Activated CD8-positive, alpha-beta T cell treated with anti-CD3 and anti-CD28 coated beads for 36 hours (primary cell): Measurements from ENCODE around the gene FBN1. TPM values are rescaled to one million over a fixed set of nuclear protein-coding genes. Genes with fewer than 3 reads are reported as not detected.

Experiments
- ATAC-seq: fragments of 200-7000 bp; cut with Tn5 transposase; one replicate; pipeline ENCODE4 v1.10.0; 2021; ENCODE audit warnings: mild to moderate bottlenecking, moderate library complexity
- CTCF ChIA-PET: fragments of 350-600 bp; sonication (Branson Sonifier 250); formaldehyde crosslinking; loops from one replicate; lab custom pipeline; 2021; ENCODE audit warnings: antibody characterized with exemption; lab: Charles Lee
- POLR2A ChIA-PET: fragments of 350-600 bp; sonication (Branson Sonifier 250); formaldehyde crosslinking; loops from one replicate; lab custom pipeline; 2021; ENCODE audit warnings: antibody characterized with exemption; lab: Charles Lee
- DNase-seq: peaks from one replicate; pipeline ENCODE4 v3.0.0-alpha.2; 2020
- H3K27ac Mint-ChIP-seq: one replicate; pipeline ENCODE4 v1.8.0; 2021; ENCODE audit warnings: mild to moderate bottlenecking, mixed read lengths
- H3K27me3 Mint-ChIP-seq: one replicate; pipeline ENCODE4 v1.8.0; 2021; ENCODE audit warnings: mixed read lengths
- H3K36me3 Mint-ChIP-seq: one replicate; pipeline ENCODE4 v1.8.0; 2021; ENCODE audit warnings: low read depth, mixed read lengths
- H3K4me1 Mint-ChIP-seq: one replicate; pipeline ENCODE4 v1.8.0; 2021; ENCODE audit warnings: low read depth, mixed read lengths
- H3K4me3 Mint-ChIP-seq: one replicate; pipeline ENCODE4 v1.8.0; 2021; ENCODE audit warnings: mild to moderate bottlenecking, moderate library complexity, mixed read lengths
- H3K9me3 Mint-ChIP-seq: one replicate; pipeline ENCODE4 v1.8.0; 2021; ENCODE audit warnings: mixed read lengths
- CTCF ChIP-seq: fragments of 200-600 bp; IDR thresholded peaks from one replicate; pipeline ENCODE4 v1.8.0; 2022; ENCODE audit warnings: antibody characterized with exemption, mild to moderate bottlenecking
- intact Hi-C: fragments of 100-400 bp; cut with micrococcal nuclease; formaldehyde crosslinking; loops from one replicate; pipeline ENCODE4 v1.10.0; 2022
- total RNA-seq, 2 experiments: library from RNA; stranded (reverse); gene quantifications; one replicate each; pipeline ENCODE4 v1.2.3, GENCODE V29; 2021

FBN1 gene
- total RNA-seq, 2 experiments from 2014 or later, result 0.38 to 0.49 TPM

- no peaks in the 10 kb centered on the region for H3K36me3 Mint-ChIP-seq
- H3K9me3 Mint-ChIP-seq, result no peaks in the 10 kb centered on the region
- no peak for ATAC-seq
- no peak overlapping the region for H3K27ac Mint-ChIP-seq
- no peak for DNase-seq
- peaks cover 1% of the 10 kb centered on the region for H3K27me3 Mint-ChIP-seq
- TF ChIP-seq CTCF, result no peak
- no peak overlapping the region for H3K4me3 Mint-ChIP-seq
- CTCF ChIA-PET, result no interaction called here
- H3K4me1 Mint-ChIP-seq, result no peaks in the 10 kb centered on the region
- POLR2A ChIA-PET, result no interaction called here
- intact Hi-C loops, result no loop called here
Measured at GRCh38 chr15:48577469-48577868, 68.0 kb downstream of the FBN1 start.

- Mint-ChIP-seq H3K9me3 (no peaks in the 10 kb centered on the region), H3K36me3 (no peaks in the 10 kb centered on the region), H3K27me3 (peaks cover 1% of the 10 kb centered on the region), H3K4me3 (no peak overlapping the region), H3K4me1 (no peaks in the 10 kb centered on the region), H3K27ac (no peak overlapping the region)
- ATAC-seq, result no peak
- CTCF ChIA-PET, result no interaction called here
- intact Hi-C loops, result no loop called here
- TF ChIP-seq CTCF, result no peak
- no peak for DNase-seq
- POLR2A ChIA-PET, result no interaction called here
Measured at GRCh38 chr15:48574187-48574586, 71.3 kb downstream of the FBN1 start.

- CTCF ChIA-PET, result no interaction called here
- no peak for TF ChIP-seq CTCF
- POLR2A ChIA-PET, result no interaction called here
- Mint-ChIP-seq H3K27me3 (peaks cover 1% of the 10 kb centered on the region), H3K27ac (no peak overlapping the region), H3K4me1 (no peaks in the 10 kb centered on the region), H3K36me3 (no peaks in the 10 kb centered on the region), H3K9me3 (no peaks in the 10 kb centered on the region), H3K4me3 (no peak overlapping the region)
- intact Hi-C loops, result no loop called here
- DNase-seq (no peak), ATAC-seq (no peak)
Measured at GRCh38 chr15:48573780-48574179, 71.7 kb downstream of the FBN1 start.

- CTCF ChIA-PET, result no interaction called here
- POLR2A ChIA-PET, result no interaction called here
- Mint-ChIP-seq H3K27ac (no peak overlapping the region), H3K36me3 (no peaks in the 10 kb centered on the region), H3K9me3 (no peaks in the 10 kb centered on the region), H3K4me3 (no peak overlapping the region), H3K27me3 (peaks cover 1% of the 10 kb centered on the region), H3K4me1 (no peaks in the 10 kb centered on the region)
- DNase-seq (no peak), ATAC-seq (no peak)
- TF ChIP-seq CTCF, result no peak
- intact Hi-C loops, result no loop called here
Measured at GRCh38 chr15:48572823-48573222, 72.7 kb downstream of the FBN1 start.

- Mint-ChIP-seq H3K36me3 (no peaks in the 10 kb centered on the region), H3K4me3 (no peak overlapping the region), H3K27ac (no peak overlapping the region), H3K27me3 (peaks cover 1% of the 10 kb centered on the region), H3K9me3 (no peaks in the 10 kb centered on the region), H3K4me1 (no peaks in the 10 kb centered on the region)
- no peak for TF ChIP-seq CTCF
- ChIA-PET CTCF (no interaction called here), POLR2A (no interaction called here)
- intact Hi-C loops, result no loop called here
- ATAC-seq (no peak), DNase-seq (no peak)
Measured at GRCh38 chr15:48571510-48571909, 74.0 kb downstream of the FBN1 start.
